SK-N-SH (cell line): ENCODE measurements around the gene S100A13. TPM values are rescaled to one million over a fixed set of nuclear protein-coding genes. Genes with fewer than 3 reads are reported as not detected.

Experiments used
- CTCF ChIA-PET: fragments of 300-600, 350-600 bp; formaldehyde crosslinking; extraction: SDS; loops from one replicate; lab custom pipeline; 2021; lab: Yijun Ruan, JAX
- POLR2A ChIA-PET: fragments of 350-600 bp; sonication (Branson Sonifier 250); formaldehyde crosslinking; extraction: SDS; loops from one replicate; lab custom pipeline; 2020; ENCODE audit warnings: antibody characterized with exemption, inconsistent platforms; lab: Yijun Ruan, JAX
- DNase-seq: peaks from one replicate; pipeline ENCODE4 v3.0.0; 2012
- H2AFZ ChIP-seq: fragments of 200-600 bp; sonication (generic); 2 replicates; pipeline ENCODE4 v1.8.1; 2016; ENCODE audit warnings: antibody characterized with exemption, mild to moderate bottlenecking, low read depth
- H3F3A ChIP-seq: fragments of 200-600 bp; sonication (generic); replicated peaks from 2 replicates; pipeline ENCODE3; 2016; ENCODE audit warnings: antibody characterized with exemption, mild to moderate bottlenecking; ENCODE audit not compliant: insufficient read depth
- H3K27ac ChIP-seq, 2 experiments: fragments of 200-500 bp in 1 of 2; fragments of 200-600 bp in 1 of 2; sonication (Bioruptor generic) in 1 of 2; sonication (generic), shearing (Covaris generic) in 1 of 2; 2 replicates each; pipeline versions ENCODE4 v1.5.1 to v1.6.1; 2014 to 2016; ENCODE audit warnings: low read depth in 2 of 2, inconsistent platforms in 1 of 2, low read length in 1 of 2, mild to moderate bottlenecking in 1 of 2, mixed read lengths in 1 of 2
- H3K27me3 ChIP-seq: fragments of 200-600 bp; sonication (generic), shearing (Covaris generic); 2 replicates; pipeline ENCODE4 v1.6.1; 2016; ENCODE audit warnings: mixed run types; ENCODE audit not compliant: insufficient read depth
- H3K36me3 ChIP-seq, 2 experiments: fragments of 200-500 bp in 1 of 2; fragments of 200-600 bp in 1 of 2; sonication (Bioruptor generic) in 1 of 2; sonication (generic) in 1 of 2; replicated peaks in 1 of 2; 2 replicates each; pipeline versions ENCODE3 to v1.5.1; 2014 to 2016; ENCODE audit warnings: low read length in 1 of 2, mild to moderate bottlenecking in 1 of 2; ENCODE audit not compliant: insufficient read depth in 2 of 2, control insufficient read depth in 1 of 2
- H3K4me1 ChIP-seq, 2 experiments: fragments of 200-500 bp in 1 of 2; fragments of 200-600 bp in 1 of 2; sonication (Bioruptor generic) in 1 of 2; sonication (generic), shearing (Covaris generic) in 1 of 2; 2 replicates each; pipeline versions ENCODE4 v1.5.1 to v1.6.1; 2014 to 2016; ENCODE audit warnings: low read depth in 1 of 2, low read length in 1 of 2, mixed run types in 1 of 2; ENCODE audit not compliant: insufficient read depth in 2 of 2, control insufficient read depth in 1 of 2
- H3K4me2 ChIP-seq: fragments of 200-600 bp; sonication (generic), shearing (Covaris generic); 2 replicates; pipeline ENCODE4 v1.6.1; 2017; ENCODE audit warnings: mixed run types
- H3K4me3 ChIP-seq, 2 experiments: fragments of 200-500 bp in 1 of 2; fragments of 200-600 bp in 1 of 2; sonication (Bioruptor generic) in 1 of 2; sonication (generic), shearing (Covaris generic) in 1 of 2; 2 replicates each; pipeline versions ENCODE4 v1.5.1 to v1.8.1; 2014 to 2016; ENCODE audit warnings: low read depth in 2 of 2, inconsistent platforms in 1 of 2, low read length in 1 of 2, mild to moderate bottlenecking in 1 of 2, mixed read lengths in 1 of 2, moderate library complexity in 1 of 2
- H3K79me2 ChIP-seq: fragments of 200-600 bp; sonication (generic); 2 replicates; pipeline ENCODE4 v1.8.1; 2017; ENCODE audit warnings: mild to moderate bottlenecking; ENCODE audit not compliant: insufficient read depth
- H3K9ac ChIP-seq: fragments of 200-600 bp; sonication (generic); 2 replicates; pipeline ENCODE4 v1.6.1; 2017; ENCODE audit warnings: mixed run types
- H3K9me2 ChIP-seq: fragments of 200-600 bp; sonication (generic); 2 replicates; pipeline ENCODE4 v1.6.1; 2017; ENCODE audit warnings: mixed run types
- H3K9me3 ChIP-seq: fragments of 200-600 bp; sonication (generic); 2 replicates; pipeline ENCODE4 v1.6.1; 2017; ENCODE audit warnings: mixed run types, mild to moderate bottlenecking, moderate library complexity
- H4K20me1 ChIP-seq: fragments of 200-600 bp; sonication (generic); 2 replicates; pipeline ENCODE4 v1.6.1; 2017; ENCODE audit warnings: mild to moderate bottlenecking, mixed run types; ENCODE audit not compliant: insufficient read depth
- CHD2 ChIP-seq: fragments of 150-350 bp; IDR thresholded peaks from 2 replicates; pipeline ENCODE4 v1.6.1; 2018; ENCODE audit warnings: low read length; ENCODE audit not compliant: partially characterized antibody
- EZH2phosphoT487 ChIP-seq: fragments of 200-600 bp; sonication (generic); IDR thresholded peaks from 2 replicates; pipeline ENCODE4 v1.6.1; 2017; ENCODE audit warnings: low read depth, mixed run types, mild to moderate bottlenecking, antibody characterized with exemption, moderate library complexity, borderline replicate concordance
- FOSL2 ChIP-seq: IDR thresholded peaks from 2 replicates; pipeline ENCODE4 v1.4.0; 2012; ENCODE audit warnings: low read depth, mild to moderate bottlenecking, moderate library complexity, borderline replicate concordance
- FOXJ3 ChIP-seq: sonication (generic); formaldehyde crosslinking; IDR thresholded peaks from 2 replicates; pipeline ENCODE4 v1.5.1; 2020; ENCODE audit warnings: mild to moderate bottlenecking, missing genetic modification reagents
- FOXM1 ChIP-seq: IDR thresholded peaks from 2 replicates; pipeline ENCODE4 v1.4.0; 2012; ENCODE audit warnings: low read depth, mild to moderate bottlenecking
- GABPA ChIP-seq: IDR thresholded peaks from 2 replicates; pipeline ENCODE4 v1.4.0; 2012; ENCODE audit warnings: low read depth, mild to moderate bottlenecking
- GATA2 ChIP-seq: sonication (generic); formaldehyde crosslinking; IDR thresholded peaks from 2 replicates; pipeline ENCODE4 v1.5.0; 2020; ENCODE audit warnings: mild to moderate bottlenecking, missing genetic modification reagents
- JUND ChIP-seq: IDR thresholded peaks from 2 replicates; pipeline ENCODE4 v1.4.0; 2012
- MAX ChIP-seq: IDR thresholded peaks from 2 replicates; pipeline ENCODE4 v1.4.0; 2012; ENCODE audit warnings: low read depth
- MXI1 ChIP-seq: IDR thresholded peaks from 2 replicates; pipeline ENCODE4 v1.6.1; 2012; ENCODE audit warnings: mild to moderate bottlenecking, low read depth, low read length, improper control_type of control experiment
- NFIC ChIP-seq: IDR thresholded peaks from 2 replicates; pipeline ENCODE4 v1.4.0; 2012; ENCODE audit warnings: borderline replicate concordance
- NRF1 ChIP-seq: IDR thresholded peaks from 2 replicates; pipeline ENCODE4 v1.6.1; 2012; ENCODE audit warnings: low read depth, mild to moderate bottlenecking, low read length
- TAF1 ChIP-seq: IDR thresholded peaks from 2 replicates; pipeline ENCODE4 v1.6.1; 2012; ENCODE audit warnings: low read depth, mild to moderate bottlenecking, low read length, moderate library complexity, borderline replicate concordance
- TCF12 ChIP-seq: IDR thresholded peaks from 2 replicates; pipeline ENCODE4 v1.4.0; 2012
- YY1 ChIP-seq: IDR thresholded peaks from 2 replicates; pipeline ENCODE4 v1.4.0; 2012; ENCODE audit warnings: low read depth, mild to moderate bottlenecking
- WGBS: methylation state at CpG from one replicate; pipeline ENCODE4 v1.1.6; 2017; ENCODE audit warnings: low lambda C conversion rate; 5-methylcytosine and 5-hydroxymethylcytosine counted together
- polyA plus RNA-seq, 3 experiments: library from polyadenylated mRNA; depleted of rRNA; stranded (reverse); fragments of >200 nt; gene quantifications; 2 replicates each; pipeline ENCODE4 v1.2.3, GENCODE V29; 2012

Gene S100A13
- polyA plus RNA-seq, 1 of the 3 experiments (the other 2 are of a cell fraction), result 12.3 TPM

- ChIA-PET CTCF (interaction anchor here (0.9 to 3.0 kb wide), 4 partner anchors 7 to 34 kb away, joined by 4 to 17 read pairs (median 4); no protein-coding TSS in a partner anchor), POLR2A (no interaction called here)
- no peak for DNase-seq
- no peaks in the 10 kb centered on the region for H3K27me3 ChIP-seq
- peaks cover 13 to 27% of the 10 kb centered on the region in 2 experiments for H3K36me3 ChIP-seq
- no peak overlapping the region for H3K9ac ChIP-seq
- no peak overlapping the region for H3K4me2 ChIP-seq
- H3K4me3 ChIP-seq, result no peak overlapping the region
- no peak overlapping the region for H3K27ac ChIP-seq
- H3K4me1 ChIP-seq, result peaks cover 15 to 23% of the 10 kb centered on the region in 2 experiments; a peak in 3 of 4 replicates
- H3K9me3 ChIP-seq, result no peaks in the 10 kb centered on the region
- 93% methylated on average over 11 of the region's 11 CpGs for WGBS
- peaks cover 43% of the 10 kb centered on the region for H3F3A ChIP-seq
- H2AFZ ChIP-seq, result no peak overlapping the region
- peaks cover 37% of the 10 kb centered on the region for H3K79me2 ChIP-seq
- no peak for TF ChIP-seq TAF1
- TF ChIP-seq CHD2, result no peak
- no peak for TF ChIP-seq NRF1
- TF ChIP-seq YY1, result no peak
- no peak for TF ChIP-seq GATA2
- no peak for TF ChIP-seq MAX
- no peak for TF ChIP-seq JUND
- no peak for TF ChIP-seq EZH2phosphoT487
- TF ChIP-seq MXI1, result no peak
- TF ChIP-seq GABPA, result no peak
- no peak for TF ChIP-seq FOXM1
- TF ChIP-seq NFIC, result no peak
- no peak for TF ChIP-seq TCF12
- TF ChIP-seq FOSL2, result no peak
- TF ChIP-seq FOXJ3, result no peak
- H4K20me1 ChIP-seq, result no peaks in the 10 kb centered on the region
- H3K9me2 ChIP-seq, result no peaks in the 10 kb centered on the region
These were observed 21.1 kb downstream of the S100A13 start for GRCh38 chr1:153606194-153606593.

GRCh38 chr1:153602749-153603148 lies 24.6 kb downstream of the S100A13 start:
- Histone ChIP-seq H4K20me1 (no peaks in the 10 kb centered on the region), H2AFZ (no peak overlapping the region), H3K9me3 (no peaks in the 10 kb centered on the region), H3K9ac (no peak overlapping the region), H3F3A (peaks cover 34% of the 10 kb centered on the region), H3K27me3 (no peaks in the 10 kb centered on the region), H3K4me1 (peaks cover 4 to 6% of the 10 kb centered on the region in 2 experiments; a peak in 2 of 4 replicates), H3K4me2 (no peak overlapping the region), H3K36me3 (peaks cover 13 to 25% of the 10 kb centered on the region in 2 experiments), H3K9me2 (no peaks in the 10 kb centered on the region), H3K27ac (no peak overlapping the region; a peak in 1 of 4 replicates), H3K4me3 (no peak overlapping the region), H3K79me2 (peaks cover 13% of the 10 kb centered on the region)
- POLR2A ChIA-PET, result no interaction called here
- TF ChIP-seq NRF1 (no peak), TAF1 (no peak), TCF12 (no peak)
- WGBS, result 98% methylated on average over 5 of the region's 6 CpGs
- CTCF ChIA-PET, result interaction anchor here (0.8 to 3.8 kb wide), 5 partner anchors 10 to 32 kb away, joined by 3 to 18 read pairs (median 6); partner anchors contain the start of genes S100A14 and S100A16
- no peak for DNase-seq
